Transverse colon (tissue), 4 donors: ENCODE results near the gene HDAC9. TPM values are rescaled to one million over a fixed set of nuclear protein-coding genes. Genes with fewer than 3 reads are reported as not detected.
"Not testable (repeated sequence)": the region's sequence is repeated elsewhere in the genome, so short reads cannot be mapped to it uniquely, and the experiment has no call there.

Experiments
- DNase-seq: peaks from one replicate; pipeline ENCODE4 v3.0.0-alpha.2; 2019
- H3K27ac ChIP-seq, 4 donors: fragments of 200-600 bp; sonication (generic); 2 replicates each; pipeline ENCODE4 v1.5.1; 2016 to 2018; ENCODE audit warnings: inconsistent platforms in 4 of 4
- H3K27me3 ChIP-seq: fragments of 200-600 bp; sonication (generic); 2 replicates; pipeline ENCODE4 v1.5.1; 2017; ENCODE audit warnings: inconsistent platforms
- H3K36me3 ChIP-seq, 4 donors: fragments of 200-600 bp; sonication (generic); 2 replicates each; pipeline ENCODE4 v1.5.1; 2017 to 2019; ENCODE audit warnings: inconsistent platforms in 4 of 4
- H3K4me1 ChIP-seq, 4 donors: fragments of 200-600 bp; sonication (generic); 2 replicates each; pipeline ENCODE4 v1.5.1; 2017 to 2020; ENCODE audit warnings: inconsistent platforms in 4 of 4
- H3K4me3 ChIP-seq, 4 donors: fragments of 200-600 bp; sonication (generic); 1 replicate in 1 of 4; 2 replicates in 3 of 4; pipeline versions ENCODE4 v1.5.1 to v1.6.1; 2017 to 2019; ENCODE audit warnings: inconsistent platforms in 4 of 4
- H3K9me3 ChIP-seq, 2 donors: fragments of 200-600 bp; sonication (generic); 2 replicates each; pipeline ENCODE4 v1.5.1; 2017 to 2019; ENCODE audit warnings: inconsistent platforms in 2 of 2
- EP300 ChIP-seq: sonication (generic); formaldehyde crosslinking; IDR thresholded peaks from one replicate; pipeline ENCODE4 v1.6.1; 2017; ENCODE audit warnings: antibody characterized with exemption, low read depth
- POLR2A ChIP-seq: fragments of 450-650 bp; IDR thresholded peaks from one replicate; pipeline ENCODE4 v1.6.1; 2016; ENCODE audit warnings: antibody characterized with exemption, mild to moderate bottlenecking, moderate library complexity
- POLR2AphosphoS5 ChIP-seq, 3 donors: sonication (generic); formaldehyde crosslinking; IDR thresholded peaks; one replicate each; pipeline ENCODE4 v1.6.1; 2016; ENCODE audit warnings: antibody characterized with exemption in 3 of 3
- WGBS, 2 donors: methylation state at CpG; one replicate each; pipeline ENCODE4 v1.1.5; 2018; ENCODE audit warnings: low coverage in 1 of 2; 5-methylcytosine and 5-hydroxymethylcytosine counted together
- in situ Hi-C, 4 donors: fragments of 200-750 bp; cut with MboI; loops; one replicate each; pipeline versions ENCODE4 v1.15.0 to v1.15.1; 2017; ENCODE audit warnings: low sequenced_read_pairs in 3 of 4, low pct_ligation_motif_present in 1 of 4, low pct_unique_long_range_greater_than_20kb in 1 of 4
- intact Hi-C: fragments of 100-400 bp; cut with DNase I; formaldehyde crosslinking; loops from one replicate; pipeline ENCODE4 v1.15.1; 2023; ENCODE audit warnings: low total_unique reads
- total RNA-seq, 4 donors: library from RNA; depleted of rRNA; stranded (reverse); fragments of >200 nt; gene quantifications; one replicate each; pipeline ENCODE4 v1.1.0, GENCODE V29; 2016
- TF ChIP-seq, protein P1 (sequence below), 5 experiments: fragments of 200-600 bp in 3 of 5; fragments of 450-650 bp in 2 of 5; sonication (generic) in 3 of 5; IDR thresholded peaks; 1 replicate in 2 of 5; 2 replicates in 3 of 5; pipeline ENCODE4 v1.5.1; 2016 to 2017; ENCODE audit warnings: antibody characterized with exemption in 5 of 5, inconsistent platforms in 3 of 5, mild to moderate bottlenecking in 2 of 5, moderate library complexity in 1 of 5

The HDAC9 gene
- total RNA-seq, 4 donors from 2014 or later = 6.0 to 47.5 (median 33.7) TPM

DNA sequence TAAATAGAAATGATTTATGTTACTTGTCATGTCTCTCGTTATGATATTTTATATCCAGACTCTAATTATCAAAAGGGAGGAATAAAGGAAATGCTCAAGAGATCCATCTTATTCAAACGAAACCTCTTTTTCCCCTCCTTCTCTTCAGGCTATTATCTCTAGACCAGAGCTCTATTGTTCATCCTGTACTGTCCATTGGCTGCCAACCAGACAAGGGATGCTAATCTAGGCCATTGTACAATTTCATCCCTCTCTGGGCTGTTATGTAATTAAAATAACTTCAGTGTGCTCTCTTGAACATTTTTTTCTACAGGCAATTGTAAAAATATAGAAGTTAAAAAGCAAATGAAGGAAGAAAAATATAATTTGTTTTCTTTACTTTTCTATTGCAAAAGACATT lies 220.4 kb downstream of the HDAC9 start:
- intact Hi-C loops = no loop called here
- H3K4me3 ChIP-seq = no peak overlapping the region
- WGBS, 2 donors = 74 to 91% methylated on average over 2 of the region's 2 CpGs
- no peak overlapping the region for H3K27ac ChIP-seq
- no peaks in the 10 kb centered on the region for H3K9me3 ChIP-seq
- DNase-seq = no peak
- TF ChIP-seq, protein P1, sequence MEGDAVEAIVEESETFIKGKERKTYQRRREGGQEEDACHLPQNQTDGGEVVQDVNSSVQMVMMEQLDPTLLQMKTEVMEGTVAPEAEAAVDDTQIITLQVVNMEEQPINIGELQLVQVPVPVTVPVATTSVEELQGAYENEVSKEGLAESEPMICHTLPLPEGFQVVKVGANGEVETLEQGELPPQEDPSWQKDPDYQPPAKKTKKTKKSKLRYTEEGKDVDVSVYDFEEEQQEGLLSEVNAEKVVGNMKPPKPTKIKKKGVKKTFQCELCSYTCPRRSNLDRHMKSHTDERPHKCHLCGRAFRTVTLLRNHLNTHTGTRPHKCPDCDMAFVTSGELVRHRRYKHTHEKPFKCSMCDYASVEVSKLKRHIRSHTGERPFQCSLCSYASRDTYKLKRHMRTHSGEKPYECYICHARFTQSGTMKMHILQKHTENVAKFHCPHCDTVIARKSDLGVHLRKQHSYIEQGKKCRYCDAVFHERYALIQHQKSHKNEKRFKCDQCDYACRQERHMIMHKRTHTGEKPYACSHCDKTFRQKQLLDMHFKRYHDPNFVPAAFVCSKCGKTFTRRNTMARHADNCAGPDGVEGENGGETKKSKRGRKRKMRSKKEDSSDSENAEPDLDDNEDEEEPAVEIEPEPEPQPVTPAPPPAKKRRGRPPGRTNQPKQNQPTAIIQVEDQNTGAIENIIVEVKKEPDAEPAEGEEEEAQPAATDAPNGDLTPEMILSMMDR (IDR thresholded peaks at IDR 0.05) = no peak
- TF ChIP-seq POLR2A (no peak), POLR2AphosphoS5 (IDR thresholded peaks at IDR 0.05) (no peak), EP300 (no peak)
- H3K4me1 ChIP-seq = no peaks in the 10 kb centered on the region
- H3K27me3 ChIP-seq = no peaks in the 10 kb centered on the region
- H3K36me3 ChIP-seq = no peaks in the 10 kb centered on the region
- in situ Hi-C loops = no loop called here

DNA sequence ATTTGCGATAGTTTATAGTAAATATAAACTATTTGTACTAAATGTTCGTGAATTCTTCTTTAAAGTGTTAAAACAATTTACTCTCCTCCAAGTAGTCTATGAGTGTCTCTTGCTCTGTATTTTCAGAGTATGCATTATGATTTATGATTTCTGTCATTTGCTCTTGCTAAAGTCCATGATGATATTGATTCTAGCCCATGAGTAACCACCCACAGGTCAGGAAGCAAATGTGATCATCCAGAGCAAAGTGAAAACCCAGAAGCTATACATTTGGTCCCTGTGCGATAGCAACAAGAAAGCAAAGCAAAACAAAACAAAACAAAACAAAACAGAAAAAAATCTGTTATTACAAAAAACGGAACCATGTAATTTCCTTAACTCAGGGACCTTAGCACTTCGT lies 225.9 kb downstream of the HDAC9 start:
- H3K4me1 ChIP-seq = no peaks in the 10 kb centered on the region
- no peaks in the 10 kb centered on the region for H3K9me3 ChIP-seq
- no peak for TF ChIP-seq POLR2AphosphoS5 (IDR thresholded peaks at IDR 0.05)
- TF ChIP-seq, protein P1 (IDR thresholded peaks at IDR 0.05) = no peak
- TF ChIP-seq POLR2A = no peak
- no peak for TF ChIP-seq EP300
- H3K4me3 ChIP-seq = no peak overlapping the region
- H3K36me3 ChIP-seq = no peaks in the 10 kb centered on the region
- no peaks in the 10 kb centered on the region for H3K27me3 ChIP-seq
- in situ Hi-C loops = no loop called here
- no peak for DNase-seq
- H3K27ac ChIP-seq = no peak overlapping the region
- intact Hi-C loops = no loop called here
- WGBS, 2 donors = 83 to 85% methylated on average over 5 of the region's 5 CpGs

DNA sequence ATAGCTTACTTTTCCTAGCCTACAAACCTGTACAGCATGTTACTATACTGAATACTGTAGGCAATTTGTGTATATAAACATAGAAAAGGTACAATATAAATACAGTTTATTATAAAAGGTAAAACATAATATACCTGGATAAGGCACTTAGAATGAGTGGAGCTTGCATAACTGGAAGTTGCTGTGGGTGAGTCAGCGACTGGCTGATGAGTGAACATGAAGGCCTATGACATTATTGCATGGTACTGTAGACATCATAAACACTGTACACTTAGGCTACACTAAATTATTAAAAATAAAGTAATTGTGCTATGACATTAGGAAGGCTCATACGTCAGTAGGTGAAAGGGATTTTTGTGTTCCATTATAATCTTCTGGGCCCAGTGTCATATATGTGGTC lies 228.8 kb downstream of the HDAC9 start:
- Histone ChIP-seq H3K36me3 (no peaks in the 10 kb centered on the region), H3K9me3 (no peaks in the 10 kb centered on the region), H3K4me3 (no peak overlapping the region), H3K27ac (no peak overlapping the region), H3K4me1 (no peaks in the 10 kb centered on the region), H3K27me3 (no peaks in the 10 kb centered on the region)
- in situ Hi-C loops (no loop called here), intact Hi-C loops (no loop called here)
- TF ChIP-seq POLR2A = no peak
- TF ChIP-seq EP300 = no peak
- TF ChIP-seq POLR2AphosphoS5 (IDR thresholded peaks at IDR 0.05) = no peak
- TF ChIP-seq, protein P1 (IDR thresholded peaks at IDR 0.05) = no peak
- no peak for DNase-seq
- 87 to 90% methylated on average over 2 of the region's 2 CpGs for WGBS, 2 donors

DNA sequence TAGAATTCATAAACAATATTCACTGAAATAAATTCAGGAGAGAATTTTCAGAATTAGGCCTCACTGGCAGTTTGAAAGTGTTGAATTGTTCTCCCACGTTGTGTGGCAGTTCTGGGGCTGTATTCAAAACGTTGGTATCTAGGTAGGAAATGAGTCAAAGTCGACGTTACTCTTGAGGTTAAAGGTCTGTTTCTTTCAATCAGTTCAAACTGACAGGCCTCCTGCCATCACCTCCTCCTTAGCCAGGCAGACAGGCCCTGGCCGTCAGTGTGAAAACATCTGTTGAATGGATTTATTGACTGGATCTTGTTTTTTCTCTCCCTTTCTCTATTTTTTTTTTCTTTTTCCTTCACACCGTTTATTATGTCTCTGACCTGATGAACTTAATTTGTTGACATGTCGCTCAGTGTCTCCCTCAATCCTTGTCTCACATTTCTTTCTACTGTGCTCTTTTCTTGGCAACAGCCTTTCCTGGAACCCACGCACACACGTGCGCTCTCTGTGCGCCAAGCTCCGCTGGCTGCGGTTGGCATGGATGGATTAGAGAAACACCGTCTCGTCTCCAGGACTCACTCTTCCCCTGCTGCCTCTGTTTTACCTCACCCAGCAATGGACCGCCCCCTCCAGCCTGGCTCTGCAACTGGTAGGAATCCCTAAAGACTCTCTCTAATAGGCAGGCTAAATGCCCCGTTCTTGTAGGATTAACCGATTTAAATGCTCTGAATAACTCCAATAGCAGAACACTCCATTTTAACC lies 231.7 kb downstream of the HDAC9 start:
- no peak for DNase-seq

DNA sequence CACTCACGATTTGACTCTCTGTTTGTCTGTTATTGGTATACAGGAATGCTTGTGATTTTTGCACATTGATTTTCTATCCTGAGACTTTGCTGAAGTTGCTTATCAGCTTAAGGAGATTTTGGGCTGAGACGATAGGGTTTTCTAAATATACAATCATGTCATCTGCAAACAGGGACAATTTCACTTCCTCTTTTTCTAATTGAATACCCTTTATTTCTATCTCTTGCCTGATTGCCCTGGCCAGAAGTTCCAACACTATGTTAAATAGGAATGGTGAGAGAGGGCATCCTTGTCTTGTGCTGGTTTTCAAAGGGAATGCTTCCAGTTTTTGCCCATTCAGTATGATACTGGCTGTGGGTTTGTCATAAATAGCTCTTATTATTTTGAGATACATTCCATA lies 240.5 kb downstream of the HDAC9 start:
- H3K27me3 ChIP-seq, H3K4me1 ChIP-seq, H3K4me3 ChIP-seq, H3K9me3 ChIP-seq, intact Hi-C loops, in situ Hi-C loops, H3K36me3 ChIP-seq, DNase-seq, H3K27ac ChIP-seq: not testable (repeated sequence)
- 69 to 77% methylated on average over 2 of the region's 2 CpGs for WGBS, 2 donors

More for the DNA sequence above, 231.7 kb downstream of the HDAC9 start:
- Histone ChIP-seq H3K9me3 (no peaks in the 10 kb centered on the region), H3K36me3 (no peaks in the 10 kb centered on the region), H3K27ac (no peak overlapping the region), H3K4me1 (no peaks in the 10 kb centered on the region), H3K27me3 (no peaks in the 10 kb centered on the region), H3K4me3 (no peak overlapping the region)
- in situ Hi-C loops (no loop called here), intact Hi-C loops (no loop called here)
- 46 to 74% methylated on average over 8 to 18 of the region's 18 CpGs for WGBS, 2 donors
- TF ChIP-seq, protein P1 (IDR thresholded peaks at IDR 0.05) = no peak
- TF ChIP-seq POLR2A (no peak), POLR2AphosphoS5 (IDR thresholded peaks at IDR 0.05) (no peak), EP300 (no peak)
